Activated CD8-positive, alpha-beta memory T cell treated with anti-CD3 and anti-CD28 coated beads for 1 hour (primary cell): ENCODE results near the gene PLEKHO2.

ENCODE experiments used
- DNase-seq, 2 donors: peaks; one replicate each; pipeline ENCODE4 v3.0.0-alpha.2; 2020; ENCODE audit warnings: low read depth in 1 of 2; ENCODE audit errors: extremely low read depth in 1 of 2

The PLEKHO2 gene

GRCh38 chr15:64891561-64891960, 49.8 kb downstream of the PLEKHO2 start:
- DNase-seq = no peak

DNA sequence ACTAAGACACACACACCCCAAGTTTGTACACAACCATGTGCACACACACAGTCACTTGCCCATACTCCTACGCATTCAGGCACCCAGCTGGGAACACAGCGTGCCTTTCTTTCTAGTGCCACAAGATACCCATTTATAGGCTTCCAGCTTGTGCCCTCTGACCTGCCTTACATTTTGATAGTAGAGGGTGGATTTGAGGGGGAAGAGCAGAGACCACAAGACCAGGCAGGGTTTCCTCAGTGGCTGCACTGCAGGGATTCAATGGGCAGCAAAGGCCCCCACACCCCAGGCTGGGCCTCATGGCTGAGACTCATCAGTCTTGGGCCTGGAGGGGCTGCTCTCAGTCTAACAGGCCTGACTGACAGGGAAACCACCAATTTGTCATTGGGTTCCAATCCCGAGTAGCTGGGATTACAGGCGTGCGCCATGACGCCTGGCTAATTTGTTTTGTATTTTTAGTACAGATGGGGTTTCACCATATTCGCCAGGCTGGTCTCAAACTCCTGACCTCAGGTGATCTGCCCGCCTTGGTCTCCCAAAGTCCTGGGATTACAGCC, 51.2 kb downstream of the PLEKHO2 start:
- no peak for DNase-seq

- DNase-seq = peak; percentile 89
Observed at GRCh38 chr15:64893481-64894394, 52.0 kb downstream of the PLEKHO2 start.

DNA sequence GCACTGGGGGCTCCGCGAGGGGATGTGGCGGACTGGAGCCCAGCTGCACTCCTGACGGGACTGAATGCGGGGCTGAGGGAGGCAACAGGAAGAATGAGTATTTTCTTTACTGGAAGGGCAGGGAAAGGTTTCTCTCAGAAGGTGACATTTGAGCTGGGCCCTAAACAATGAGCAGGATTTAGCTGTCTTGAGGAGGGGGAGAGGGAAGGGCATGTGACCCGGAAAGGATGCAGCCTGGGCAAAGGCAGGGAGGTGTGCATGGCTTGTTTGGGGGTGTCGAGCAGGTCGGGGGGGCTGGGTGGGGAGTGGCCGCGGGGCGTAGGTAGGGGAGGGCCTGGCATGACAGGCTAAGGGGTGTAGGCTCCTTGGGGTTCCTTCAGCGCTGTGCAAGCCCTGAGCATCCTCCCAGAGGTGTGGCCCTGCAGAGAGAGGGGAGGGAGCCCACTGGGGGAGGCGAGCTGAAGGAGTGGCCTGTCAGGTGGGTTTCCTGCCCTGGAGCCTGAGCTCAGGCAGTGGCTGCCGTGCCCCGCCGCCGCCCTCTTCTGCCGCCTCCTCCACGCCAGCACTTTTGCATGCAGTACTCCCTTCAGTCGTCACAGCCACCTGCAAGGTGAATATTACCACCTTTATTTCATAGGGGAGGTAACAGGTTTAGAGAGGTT, 52.8 kb downstream of the PLEKHO2 start:
- DNase-seq = peak; percentile 62 to 65

GRCh38 chr15:64895285-64896065, 53.8 kb downstream of the PLEKHO2 start:
- DNase-seq = no peak

DNA sequence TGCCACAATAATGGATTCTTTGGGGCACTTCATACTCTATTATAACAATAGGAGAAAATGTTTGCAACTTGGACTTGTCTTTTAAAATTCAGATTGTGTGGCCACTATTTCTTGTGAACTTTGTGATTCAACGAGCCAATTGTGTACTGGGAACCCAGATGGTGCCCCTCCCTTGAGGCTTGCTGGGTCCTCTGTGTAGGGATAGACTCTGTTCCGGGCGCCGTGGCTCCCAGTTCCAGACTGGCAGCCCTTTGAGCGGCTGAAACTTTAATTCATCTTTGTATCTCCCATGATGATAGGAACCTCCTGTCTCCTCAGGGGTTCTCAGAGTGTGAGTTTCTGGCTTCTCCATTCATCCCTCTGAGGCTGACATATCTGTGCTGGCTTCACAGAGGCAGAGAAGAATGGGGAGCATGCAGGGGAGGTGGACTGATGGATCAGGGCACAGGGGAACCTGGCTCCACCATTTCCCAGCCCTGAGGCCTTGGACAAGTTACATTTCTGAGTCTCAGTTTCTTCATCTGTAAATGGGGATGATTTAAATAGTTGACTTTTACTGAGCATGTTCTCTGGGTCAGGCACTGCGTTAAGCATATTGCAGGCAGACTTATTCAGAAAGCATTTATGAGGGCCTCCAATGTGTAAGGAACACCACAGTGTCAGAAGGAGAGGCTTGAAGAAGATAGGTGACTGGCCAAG, 54.8 kb downstream of the PLEKHO2 start:
- no peak for DNase-seq

GRCh38 chr15:64897345-64897985, 55.8 kb downstream of the PLEKHO2 start:
- no peak for DNase-seq

DNA sequence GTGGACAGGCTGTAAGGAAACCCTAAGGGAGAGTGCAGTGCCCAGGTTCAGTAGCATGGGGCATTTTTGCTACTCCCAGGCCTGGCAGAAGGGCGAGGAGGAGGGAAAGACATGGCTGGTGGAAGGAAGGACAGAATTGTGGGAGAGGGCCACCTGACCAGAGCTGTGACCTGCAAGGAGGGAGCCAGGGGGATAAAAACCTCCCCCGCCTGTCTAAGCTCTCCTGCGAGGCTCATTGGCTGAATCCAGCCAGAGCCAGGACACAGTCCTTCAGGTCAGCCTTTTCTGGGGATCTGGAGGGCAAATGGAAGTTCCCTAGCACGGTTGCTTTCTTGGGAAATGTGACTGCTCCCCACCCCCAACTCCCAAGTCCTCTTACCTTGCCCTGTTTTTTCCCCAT, 56.7 kb downstream of the PLEKHO2 start:
- no peak for DNase-seq

DNA sequence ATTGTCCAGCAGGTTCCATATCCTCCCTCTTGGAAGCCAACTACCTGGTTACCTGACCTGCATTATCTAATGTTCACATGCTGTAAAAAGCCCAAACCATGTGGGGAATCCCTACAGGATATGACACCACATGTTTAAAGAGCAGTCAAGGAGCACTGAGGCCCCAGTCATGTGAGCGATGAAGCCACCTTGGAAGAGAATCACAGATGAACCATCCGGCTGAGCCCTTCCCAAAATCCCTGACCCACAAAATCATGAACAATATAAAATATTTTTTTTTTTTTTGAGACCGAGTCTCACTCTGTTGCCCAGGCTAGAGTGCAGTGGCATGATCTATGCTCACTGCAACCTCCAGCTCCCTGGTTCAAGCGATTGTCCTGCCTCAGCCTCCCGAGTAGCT, 59.4 kb downstream of the PLEKHO2 start:
- DNase-seq = no peak

DNA sequence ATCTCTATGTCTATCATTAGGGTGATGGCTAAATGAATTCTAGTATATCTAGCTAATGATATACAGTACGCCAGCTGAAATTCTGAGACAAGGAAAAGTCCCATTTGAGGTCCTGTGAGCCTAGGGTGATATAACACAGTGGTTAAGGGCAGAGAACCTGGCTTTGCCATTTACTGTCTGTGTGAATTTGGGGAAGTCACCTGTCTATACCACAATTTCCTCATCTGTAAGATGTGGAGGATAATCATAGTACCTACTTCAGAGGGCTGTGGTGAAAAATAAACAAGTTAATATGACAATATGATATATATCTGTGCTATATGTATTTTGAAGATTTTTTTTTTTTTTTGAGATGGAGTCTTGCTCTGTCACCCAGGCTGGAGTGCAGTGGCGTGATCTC, 60.2 kb downstream of the PLEKHO2 start:
- no peak for DNase-seq

DNA sequence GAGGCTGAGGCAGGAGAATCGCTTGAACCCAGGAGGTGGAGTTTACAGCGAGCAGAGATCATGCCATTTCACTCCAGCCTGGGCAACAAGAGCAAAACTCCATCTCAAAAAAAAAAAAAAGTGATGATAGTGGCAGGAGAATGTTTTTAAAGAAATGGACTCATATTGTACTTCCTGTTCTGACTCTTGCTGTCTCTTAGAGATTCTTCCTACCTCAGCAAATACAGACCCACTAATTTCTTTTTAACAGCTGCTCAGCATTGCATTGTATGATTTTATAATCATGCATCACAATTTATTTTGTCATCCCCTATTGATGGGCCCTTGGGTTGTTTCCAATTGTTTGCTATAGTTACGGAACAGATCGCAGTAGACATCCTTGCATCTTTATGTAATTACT, 61.1 kb downstream of the PLEKHO2 start:
- no peak for DNase-seq

- no peak for DNase-seq
Observed at GRCh38 chr15:64903326-64903950, 61.7 kb downstream of the PLEKHO2 start.

GRCh38 chr15:64904189-64904588, 62.5 kb downstream of the PLEKHO2 start:
- no peak for DNase-seq

DNA sequence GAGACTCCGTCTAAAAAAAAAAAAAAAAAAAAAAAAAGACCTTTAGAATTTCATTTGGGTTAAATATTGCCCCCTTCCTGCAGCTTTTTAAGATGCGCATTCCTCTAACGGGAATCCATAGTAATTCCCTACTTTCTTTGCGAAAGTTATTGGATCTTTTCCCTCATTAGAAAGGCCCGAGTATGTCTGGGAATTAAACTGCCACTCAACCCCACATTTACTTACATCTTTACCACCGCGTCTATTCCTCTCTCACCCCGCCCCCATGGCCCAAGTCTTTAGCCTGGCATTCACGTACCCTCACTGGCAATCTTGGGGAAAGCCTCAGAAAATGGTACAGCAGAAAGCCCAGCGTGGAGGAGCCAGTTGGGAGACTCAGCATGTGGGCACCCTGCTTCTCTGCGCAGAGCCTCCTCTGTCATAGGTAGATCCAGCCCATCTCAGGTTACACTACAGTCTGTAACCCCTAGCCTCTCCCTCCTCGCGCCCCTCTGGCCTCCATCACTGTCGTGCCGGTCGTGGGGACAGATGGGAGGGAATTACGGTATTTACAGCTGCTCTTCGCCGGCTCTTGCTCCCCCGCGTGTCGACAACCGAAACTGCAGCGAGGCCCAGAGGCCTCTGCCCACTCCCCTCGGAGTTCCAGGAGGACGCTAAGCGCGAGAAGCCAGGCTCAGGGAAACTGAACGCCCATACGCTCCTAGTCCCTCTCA, 63.6 kb downstream of the PLEKHO2 start:
- DNase-seq = peak; percentile 41 to 61

GRCh38 chr15:64905941-64906340, 64.2 kb downstream of the PLEKHO2 start:
- DNase-seq = no peak

GRCh38 chr15:64906402-64906801, 64.7 kb downstream of the PLEKHO2 start:
- DNase-seq = no peak

DNA sequence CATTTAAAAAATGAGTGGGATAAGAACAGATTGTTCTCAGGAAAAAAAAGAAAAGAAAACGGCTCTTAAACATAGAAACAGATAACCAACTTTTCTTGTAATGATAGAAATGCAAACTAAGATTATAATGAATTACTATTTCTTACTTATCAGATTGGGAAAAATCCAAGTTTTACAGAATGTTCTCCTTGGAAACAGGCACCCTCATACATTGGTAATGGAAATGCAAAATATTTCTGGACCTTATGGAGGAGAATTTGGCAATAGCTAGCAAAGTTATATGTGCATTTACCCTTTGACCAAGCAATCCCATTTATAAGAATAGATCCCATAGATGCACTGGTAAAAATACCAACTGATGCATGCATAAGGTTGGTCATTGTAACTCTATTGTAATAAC, 66.3 kb downstream of the PLEKHO2 start:
- DNase-seq = no peak

DNA sequence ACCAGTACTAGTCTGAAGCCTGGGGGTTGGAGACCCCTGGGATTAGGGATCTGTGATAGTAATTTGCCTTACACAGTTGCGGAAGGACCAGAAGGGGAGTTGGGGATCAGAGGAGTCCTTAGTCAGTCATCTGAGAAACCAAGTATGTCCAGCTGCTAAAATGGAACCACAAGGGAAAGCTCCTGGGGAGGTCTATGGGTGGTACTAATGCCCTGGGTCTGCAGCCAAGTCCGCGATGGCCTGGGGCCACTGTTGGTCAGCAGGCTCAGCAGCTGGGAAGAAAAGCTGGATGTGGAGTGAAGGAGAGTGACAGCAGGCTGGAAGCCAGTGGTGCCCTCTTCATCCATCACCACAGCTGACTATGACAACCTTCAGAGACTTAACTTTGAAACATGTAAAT, 67.8 kb downstream of the PLEKHO2 start:
- no peak for DNase-seq
